Occipital lobe (tissue), 2 donors: ENCODE results near the gene DDX56. TPM values are rescaled to one million over a fixed set of nuclear protein-coding genes. Genes with fewer than 3 reads are reported as not detected.
"Not testable (repeated sequence)": the region's sequence is repeated elsewhere in the genome, so short reads cannot be mapped to it uniquely, and the experiment has no call there.

ENCODE experiments used
- DNase-seq: peaks from one replicate; lab custom pipeline; 2025; lab: John Stamatoyannopoulos, UW
- total RNA-seq: library from RNA; depleted of rRNA; stranded (reverse); fragments of >200 nt; gene quantifications from one replicate; pipeline ENCODE4 v1.2.3, GENCODE V29; 2014

The DDX56 gene
- 46.8 TPM for total RNA-seq

- DNase-seq, result peak; percentile 89
Measured at GRCh38 chr7:44573464-44574286, at the start of gene DDX56. DDX56 (minus strand) TSS chr7:44573908; CDS start chr7:44573895, 13 bp downstream.

- no peak for DNase-seq
Measured at GRCh38 chr7:44622342-44623151, 48.8 kb upstream of the DDX56 start.

- DNase-seq, result no peak
Measured at GRCh38 chr7:44621750-44622103, 48.0 kb upstream of the DDX56 start.

- no peak for DNase-seq
Measured at GRCh38 chr7:44621034-44621749, 47.5 kb upstream of the DDX56 start.

GRCh38 chr7:44618753-44619152, 45.0 kb upstream of the DDX56 start:
- DNase-seq, result no peak

GRCh38 chr7:44618045-44618444, 44.3 kb upstream of the DDX56 start:
- DNase-seq, result no peak

- no peak for DNase-seq
Measured at GRCh38 chr7:44617225-44617890, 43.6 kb upstream of the DDX56 start.

- no peak for DNase-seq
Measured at GRCh38 chr7:44616545-44616944, 42.8 kb upstream of the DDX56 start.

- DNase-seq, result no peak
Measured at GRCh38 chr7:44615793-44616192, 42.1 kb upstream of the DDX56 start.

GRCh38 chr7:44615149-44615611, 41.5 kb upstream of the DDX56 start:
- DNase-seq, result no peak

GRCh38 chr7:44609829-44610228, 36.1 kb upstream of the DDX56 start:
- no peak for DNase-seq

GRCh38 chr7:44608916-44609648, 35.4 kb upstream of the DDX56 start:
- no peak for DNase-seq

- DNase-seq, result no peak
Measured at GRCh38 chr7:44607141-44608068, 33.7 kb upstream of the DDX56 start.

GRCh38 chr7:44606341-44607140, 32.8 kb upstream of the DDX56 start, which contains the start of gene OGDH:
OGDH (plus strand) TSS chr7:44606627; CDS start chr7:44624344, 17,717 bp downstream.
- DNase-seq, result peak; percentile 98

GRCh38 chr7:44604941-44605340, 31.2 kb upstream of the DDX56 start:
- no peak for DNase-seq

- DNase-seq, result no peak
Measured at GRCh38 chr7:44603193-44603592, 29.5 kb upstream of the DDX56 start.

- no peak for DNase-seq
Measured at GRCh38 chr7:44602576-44602910, 28.8 kb upstream of the DDX56 start.

GRCh38 chr7:44599222-44599621, 25.5 kb upstream of the DDX56 start:
- DNase-seq, result no peak

- DNase-seq, result not testable (repeated sequence)
Measured at GRCh38 chr7:44597181-44597580, 23.5 kb upstream of the DDX56 start.
